ENCODE measurements around the gene AMPD2.
"Not testable (repeated sequence)": the region's sequence is repeated elsewhere in the genome, so short reads cannot be mapped to it uniquely, and the experiment has no call there.

Gene AMPD2

GRCh38 chr1:109669246-109669948 is 49.8 kb downstream of the AMPD2 start:
- DNase-seq = no peak
- intact Hi-C loops (cut with DNase I) = no loop called here

GRCh38 chr1:109669949-109670302 is 50.3 kb downstream of the AMPD2 start:
- not testable (repeated sequence) for DNase-seq

GRCh38 chr1:109671067-109671466 is 51.4 kb downstream of the AMPD2 start:
- DNase-seq = no peak
- intact Hi-C loops (cut with DNase I) = no loop called here

More at GRCh38 chr1:109669949-109670302, 50.3 kb downstream of the AMPD2 start:
- intact Hi-C loops (cut with DNase I) = not testable (repeated sequence)

- DNase-seq; intact Hi-C loops (cut with DNase I): not testable (repeated sequence)
Measured at GRCh38 chr1:109673861-109674260, 54.2 kb downstream of the AMPD2 start.

GRCh38 chr1:109676683-109677381 is 57.2 kb downstream of the AMPD2 start:
- DNase-seq; intact Hi-C loops (cut with DNase I): not testable (repeated sequence)

- intact Hi-C loops (cut with DNase I) = no loop called here
Measured at GRCh38 chr1:109677459-109677858, 57.8 kb downstream of the AMPD2 start.

GRCh38 chr1:109678637-109679036 is 59.0 kb downstream of the AMPD2 start:
- intact Hi-C loops (cut with DNase I) = not testable (repeated sequence)

More at GRCh38 chr1:109677459-109677858, 57.8 kb downstream of the AMPD2 start:
- no peak for DNase-seq

More at GRCh38 chr1:109678637-109679036, 59.0 kb downstream of the AMPD2 start:
- DNase-seq = not testable (repeated sequence)
